GM21360 (cell line): Measurements from ENCODE around the gene TOP3A.
"Not testable (repeated sequence)": the region's sequence is repeated elsewhere in the genome, so short reads cannot be mapped to it uniquely, and the experiment has no call there.

Experiments
- ATAC-seq: cut with Tn5 transposase; IDR thresholded peaks from one replicate; pipeline ENCODE4 v1.9.1; 2021; ENCODE audit warnings: mild to moderate bottlenecking, moderate library complexity; ENCODE audit not compliant: unreplicated experiment

TOP3A gene

DNA sequence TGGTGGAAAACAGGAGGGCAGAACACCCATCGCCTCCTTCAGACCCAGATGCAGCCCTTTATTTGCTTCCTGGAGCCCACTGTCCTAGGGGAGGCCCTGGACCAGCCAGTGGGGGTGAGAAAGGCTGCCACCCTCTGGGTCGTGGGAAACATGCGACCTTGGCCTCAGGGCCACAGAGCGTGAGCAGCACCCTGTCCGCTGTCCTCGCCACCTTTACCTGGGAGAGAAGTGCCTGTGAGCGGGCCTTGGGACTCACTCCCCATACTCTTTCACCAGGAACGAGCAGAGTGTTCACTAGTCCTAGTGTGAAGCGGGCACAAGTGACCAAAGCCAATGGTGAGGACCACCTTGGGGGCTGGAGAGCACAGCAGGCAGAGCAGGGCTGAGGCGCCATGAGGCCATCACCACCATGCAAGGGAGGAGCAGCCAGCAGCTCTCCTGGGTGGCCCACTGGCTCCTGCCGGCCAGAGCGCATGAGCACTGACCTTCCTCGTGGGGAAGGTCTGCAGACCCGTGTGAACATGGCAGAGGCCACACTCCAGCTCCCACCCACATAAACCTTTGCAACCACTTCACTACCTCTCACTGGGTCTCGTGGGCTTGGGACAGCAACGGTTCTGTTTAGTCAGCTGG is 8.8 kb upstream of the TOP3A start:
- ATAC-seq, result no peak

- no peak for ATAC-seq
These were observed 8.2 kb upstream of the TOP3A start for GRCh38 chr17:18323007-18323406.

DNA sequence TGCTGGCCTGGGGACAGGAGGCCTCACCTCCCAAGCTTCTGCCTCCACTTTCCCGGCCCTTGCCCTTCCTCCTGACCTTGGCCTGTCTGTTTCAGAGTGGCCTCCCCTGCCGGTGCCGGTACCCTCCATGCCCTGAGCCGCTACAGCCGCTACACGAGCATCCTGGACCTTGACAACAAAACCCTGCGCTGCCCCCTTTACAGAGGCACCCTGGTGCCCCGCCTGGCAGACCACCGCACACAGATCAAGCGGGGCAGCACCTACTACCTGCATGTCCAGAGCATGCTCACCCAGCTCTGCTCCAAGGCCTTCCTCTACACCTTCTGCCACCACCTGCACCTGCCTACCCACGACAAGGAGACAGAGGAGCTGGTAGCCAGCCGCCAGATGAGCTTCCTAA is 7.7 kb upstream of the TOP3A start:
- no peak for ATAC-seq

DNA sequence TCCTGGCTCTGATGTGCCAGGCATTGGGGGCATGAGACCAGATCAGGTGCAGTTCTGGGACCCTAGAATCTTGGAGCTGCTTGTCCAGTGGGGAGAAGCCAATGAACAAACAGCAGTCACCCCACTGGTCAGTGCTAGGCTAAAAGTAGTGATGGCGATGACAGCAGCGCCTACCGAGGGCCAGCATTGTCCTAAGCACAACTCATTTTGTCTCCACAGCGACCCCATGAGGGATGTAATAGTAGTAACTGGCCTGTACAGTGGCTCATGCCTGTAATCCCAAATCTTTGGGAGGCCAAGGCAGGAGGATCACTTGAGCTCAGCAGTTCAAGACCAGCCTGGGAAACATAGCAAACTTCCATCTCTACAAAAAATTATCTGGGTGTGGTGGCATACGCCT is 6.5 kb upstream of the TOP3A start:
- ATAC-seq, result no peak

- ATAC-seq, result no peak
These were observed 5.5 kb upstream of the TOP3A start for GRCh38 chr17:18320301-18320700.

- no peak for ATAC-seq
These were observed 4.9 kb upstream of the TOP3A start for GRCh38 chr17:18319604-18320256.

DNA sequence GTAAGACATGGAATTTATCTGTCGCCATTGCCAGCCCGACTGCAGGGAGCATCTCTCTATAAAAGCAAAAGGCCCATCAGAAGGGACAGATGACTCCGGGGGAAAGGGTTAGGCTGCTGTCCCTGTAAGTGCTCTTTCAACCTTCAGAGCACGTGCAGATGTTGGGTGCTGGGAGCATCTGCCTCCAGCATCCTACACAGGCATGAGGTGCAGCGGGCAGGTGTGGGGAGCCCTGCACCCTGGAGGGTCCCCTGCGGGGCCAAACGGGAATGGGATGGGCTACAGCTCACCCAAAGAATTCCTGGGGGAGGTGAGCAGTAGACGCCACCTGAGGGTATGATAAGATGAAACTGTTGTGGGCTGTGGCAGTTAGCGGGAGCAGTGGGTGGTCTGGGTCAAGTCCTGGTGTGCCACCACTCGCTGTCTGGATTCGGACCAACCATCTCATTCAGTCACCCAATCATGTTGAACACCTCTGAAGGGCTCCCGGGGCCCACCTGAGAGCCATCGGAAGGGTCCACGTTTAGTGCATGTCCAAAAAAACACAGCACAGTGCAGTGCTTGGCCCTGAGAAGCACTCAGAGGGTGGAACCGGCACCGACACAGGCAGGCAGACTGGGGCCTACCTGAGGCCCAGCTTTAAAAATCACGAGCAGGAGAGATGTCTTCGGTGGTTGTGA is 4.1 kb upstream of the TOP3A start:
- ATAC-seq, result no peak

DNA sequence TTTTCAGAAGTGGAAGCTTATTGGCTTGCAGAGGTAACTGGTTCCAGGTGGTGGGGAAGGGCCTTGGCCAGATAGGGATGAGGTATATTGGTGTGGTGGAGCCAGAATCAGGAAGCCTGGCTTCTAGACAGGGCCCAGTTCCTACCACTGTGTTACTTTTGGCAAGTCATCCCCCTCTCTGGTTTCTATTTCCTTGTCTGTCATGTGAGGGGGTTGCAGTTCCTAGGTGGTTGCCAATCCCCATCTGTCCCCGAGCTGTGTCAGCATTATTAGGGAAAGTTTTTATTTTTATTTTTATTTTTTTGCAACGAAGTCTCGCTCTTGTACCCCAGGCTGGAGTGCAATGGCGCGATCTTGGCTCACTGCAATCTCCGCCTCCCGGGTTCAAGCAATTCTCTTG is 3.3 kb upstream of the TOP3A start:
- ATAC-seq, result no peak

- ATAC-seq, result no peak
These were observed 1.2 kb upstream of the TOP3A start for GRCh38 chr17:18315961-18316360.

DNA sequence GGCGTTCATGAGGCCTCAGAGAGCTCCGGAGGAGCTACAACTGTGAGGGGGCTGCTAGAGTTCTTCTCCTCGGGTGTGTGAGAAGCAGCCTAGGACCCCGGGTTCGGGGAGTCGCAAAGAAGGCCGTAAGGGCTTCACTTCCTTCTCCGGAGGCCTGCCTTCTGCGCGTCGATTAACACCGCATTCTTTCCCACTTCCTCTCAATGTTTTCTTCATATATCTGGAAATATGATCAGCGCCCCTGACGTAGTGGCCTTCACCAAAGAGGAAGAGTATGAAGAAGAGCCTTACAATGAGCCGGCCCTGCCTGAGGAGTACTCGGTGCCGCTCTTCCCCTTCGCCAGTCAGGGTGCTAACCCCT is 748 bp upstream of the TOP3A start:
- ATAC-seq, result peak; percentile 13

- ATAC-seq, result peak; percentile 10
These were observed 599 bp downstream of the TOP3A start for GRCh38 chr17:18314059-18314730.

DNA sequence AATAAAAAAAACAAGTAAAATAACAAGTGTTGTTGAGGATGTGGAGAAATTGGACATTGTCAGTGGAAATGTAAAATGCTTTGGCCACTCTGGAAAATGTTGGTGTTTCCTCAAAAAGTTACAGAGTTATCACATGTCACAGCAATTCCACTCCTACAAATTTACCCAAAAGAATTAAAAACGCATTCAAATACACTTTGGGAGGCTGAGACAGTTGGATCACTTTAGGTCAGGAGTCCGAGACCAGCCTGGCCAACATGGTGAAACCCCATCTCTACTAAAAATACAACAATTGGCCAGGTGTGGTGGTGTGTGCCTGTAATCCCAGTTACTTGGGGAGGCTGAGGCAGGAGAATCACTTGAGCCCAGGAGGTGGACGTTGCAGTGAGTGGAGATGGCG is 5.6 kb downstream of the TOP3A start:
- ATAC-seq, result no peak

DNA sequence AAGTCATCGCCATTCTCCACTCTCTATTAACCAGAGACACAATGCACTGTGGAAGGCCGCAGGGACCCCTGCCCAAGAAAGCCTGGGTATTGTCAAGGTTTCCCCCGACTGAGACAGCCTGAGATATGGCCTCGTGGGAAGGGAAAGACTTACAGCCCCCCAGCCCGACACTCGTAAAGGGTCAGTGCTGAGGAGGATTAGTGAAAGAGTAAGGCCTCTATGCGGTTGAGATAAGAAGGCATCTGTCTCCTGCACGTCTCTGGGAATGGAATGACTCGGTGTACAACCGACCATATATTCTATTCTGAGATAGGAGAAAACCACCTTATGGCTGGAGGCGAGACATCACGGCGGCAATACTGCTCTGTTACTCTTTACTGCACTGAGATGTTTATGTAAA is 11.6 kb downstream of the TOP3A start:
- not testable (repeated sequence) for ATAC-seq

DNA sequence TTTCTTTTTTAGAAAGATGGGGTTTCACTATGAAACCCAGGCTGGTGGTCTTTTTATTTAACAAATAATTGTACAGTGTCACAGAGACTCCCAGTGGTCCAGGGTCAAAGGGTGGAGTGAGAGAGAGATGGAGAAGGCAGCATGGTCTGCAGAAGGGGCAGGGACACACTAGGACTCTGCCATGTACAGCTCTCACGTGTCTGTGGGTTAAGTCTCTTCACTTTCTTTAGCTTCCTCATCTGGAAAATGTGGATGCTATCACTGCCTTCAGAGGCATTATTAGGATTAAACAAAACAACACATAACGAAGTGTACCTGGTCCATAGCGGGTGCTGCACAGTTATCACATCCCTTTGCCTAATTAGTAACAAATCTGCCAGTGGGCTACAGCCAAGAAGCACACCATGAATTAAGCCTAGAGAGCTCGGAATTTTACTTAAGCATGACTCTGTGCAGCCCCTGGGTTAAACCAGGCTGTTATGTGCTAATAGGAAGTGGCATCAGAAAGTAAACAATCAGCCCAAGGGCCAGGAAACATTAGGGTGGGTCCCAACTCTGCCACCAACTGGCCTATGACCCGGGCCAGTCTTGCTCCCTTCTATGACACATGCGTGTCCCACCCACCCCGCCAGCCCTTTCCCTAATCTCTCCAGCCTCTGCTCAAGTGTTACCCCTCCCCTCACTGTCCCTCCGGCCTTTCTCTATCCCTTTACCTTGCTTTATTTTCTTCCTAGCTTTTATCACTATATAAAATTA is 13.9 kb downstream of the TOP3A start:
- ATAC-seq, result no peak

DNA sequence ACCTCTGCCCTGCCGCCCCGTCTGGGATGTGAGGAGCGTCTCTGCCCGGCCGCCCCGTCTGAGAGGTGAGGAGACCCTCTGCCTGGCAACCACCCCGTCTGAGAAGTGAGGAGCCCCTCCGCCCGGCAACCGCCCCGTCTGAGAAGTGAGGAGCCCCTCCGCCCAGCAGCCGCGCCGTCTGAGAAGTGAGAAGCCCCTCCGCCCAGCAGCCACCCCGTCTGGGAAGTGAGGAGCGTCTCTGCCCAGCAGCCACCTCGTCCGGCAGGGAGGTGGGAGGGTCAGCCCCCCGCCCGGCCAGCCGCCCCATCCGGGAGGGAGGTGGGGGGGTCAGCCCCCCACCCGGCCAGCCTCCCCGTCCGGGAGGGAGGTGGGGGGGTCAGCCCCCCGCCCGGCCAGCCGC is 16.7 kb downstream of the TOP3A start:
- not testable (repeated sequence) for ATAC-seq

- no peak for ATAC-seq
These were observed 22.9 kb downstream of the TOP3A start for GRCh38 chr17:18291718-18292540.

GRCh38 chr17:18285296-18285695 is 29.5 kb downstream of the TOP3A start:
- ATAC-seq, result no peak

DNA sequence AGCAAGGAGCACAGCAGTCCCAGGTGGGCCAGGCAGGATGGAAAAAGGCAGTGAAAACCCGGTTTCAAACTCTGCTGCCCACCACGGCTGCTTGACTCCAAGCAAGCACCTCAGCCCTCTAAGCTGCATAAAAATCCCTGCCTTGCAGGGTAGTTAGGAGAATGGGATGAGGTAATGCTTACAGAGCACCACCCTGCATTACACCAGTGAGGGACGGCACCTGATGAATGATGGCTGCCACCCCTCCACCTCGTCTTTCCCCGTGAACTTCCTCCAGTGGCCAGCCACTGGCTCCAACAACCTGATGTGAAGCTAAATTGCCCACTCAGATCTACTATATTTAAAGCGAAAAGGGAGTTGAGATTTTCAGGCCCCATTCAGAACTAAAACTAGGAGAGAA is 33.0 kb downstream of the TOP3A start:
- no peak for ATAC-seq

GRCh38 chr17:18280766-18281371 is 33.9 kb downstream of the TOP3A start:
- no peak for ATAC-seq

GRCh38 chr17:18280249-18280648 is 34.5 kb downstream of the TOP3A start:
- no peak for ATAC-seq
